Panc1 (cell line): Measurements from ENCODE around the gene ANTXR1. TPM values are rescaled to one million over a fixed set of nuclear protein-coding genes. Genes with fewer than 3 reads are reported as not detected.

Experiments
- ATAC-seq: fragments of 200-7000 bp; cut with Tn5 transposase; 2 replicates; pipeline ENCODE4 v1.9.1; 2020; ENCODE audit warnings: mild to moderate bottlenecking, moderate library complexity
- BruUV-seq: library from RNA; stranded (reverse); fragments of 400-500 nt; replicated peaks from 2 replicates; lab custom pipeline; 2021; lab: Mats Ljungman, UMichigan
- CTCF ChIA-PET: fragments of 300-600 bp; sonication (Branson Sonifier 250); formaldehyde crosslinking; loops from one replicate; lab custom pipeline; 2022; ENCODE audit warnings: antibody characterized with exemption; lab: Charles Lee
- POLR2A ChIA-PET: fragments of 300-600 bp; sonication (Branson Sonifier 250); formaldehyde crosslinking; loops from one replicate; lab custom pipeline; 2022; ENCODE audit warnings: antibody characterized with exemption; lab: Charles Lee
- DNase-seq: peaks from one replicate; pipeline ENCODE4 v3.0.0-alpha.2; 2010; ENCODE audit warnings: low read depth, low spot score
- H3K27ac ChIP-seq: 2 replicates; pipeline ENCODE4 v1.5.1; 2011; ENCODE audit warnings: mild to moderate bottlenecking, low read length, inconsistent platforms
- H3K27me3 ChIP-seq: fragments of 200-500 bp; sonication (Bioruptor generic); 2 replicates; pipeline ENCODE4 v1.6.0; 2014; ENCODE audit warnings: low read length, inconsistent platforms; ENCODE audit not compliant: control insufficient read depth, insufficient read depth
- H3K36me3 ChIP-seq: fragments of 200-500 bp; sonication (Bioruptor generic); 2 replicates; pipeline ENCODE4 v1.5.1; 2014; ENCODE audit warnings: inconsistent platforms, mild to moderate bottlenecking, low read length, moderate library complexity; ENCODE audit not compliant: control insufficient read depth, insufficient read depth
- H3K4me1 ChIP-seq: 2 replicates; pipeline ENCODE4 v1.5.1; 2011; ENCODE audit warnings: inconsistent platforms, mild to moderate bottlenecking, low read length, moderate library complexity; ENCODE audit not compliant: control insufficient read depth, insufficient read depth
- H3K4me3 ChIP-seq, 2 experiments: 2 replicates each; pipeline ENCODE4 v1.5.1; 2011 to 2012; ENCODE audit warnings: low read depth in 2 of 2, low read length in 2 of 2, mild to moderate bottlenecking in 2 of 2, inconsistent platforms in 1 of 2, moderate library complexity in 1 of 2
- H3K9me3 ChIP-seq: fragments of 200-500 bp; sonication (Bioruptor generic); 2 replicates; pipeline ENCODE4 v1.5.1; 2014; ENCODE audit warnings: low read depth, mild to moderate bottlenecking, inconsistent platforms, low read length, moderate library complexity; ENCODE audit not compliant: control insufficient read depth, insufficient read depth
- CTCF ChIP-seq: fragments of 450-650 bp; IDR thresholded peaks from 2 replicates; pipeline ENCODE4 v1.5.1; 2017; ENCODE audit warnings: mild to moderate bottlenecking
- POLR2AphosphoS5 ChIP-seq: IDR thresholded peaks from 2 replicates; pipeline ENCODE4 v1.6.1; 2012; ENCODE audit warnings: mild to moderate bottlenecking, low read depth, low read length, moderate library complexity
- REST ChIP-seq, 2 experiments: IDR thresholded peaks; 2 replicates each; pipeline ENCODE4 v1.6.1; 2011 to 2012; ENCODE audit warnings: low read depth in 2 of 2, control low read depth in 1 of 2, low read length in 1 of 2, mild to moderate bottlenecking in 1 of 2, moderate library complexity in 1 of 2; ENCODE audit not compliant: insufficient read depth in 1 of 2
- SIN3A ChIP-seq: IDR thresholded peaks from 2 replicates; pipeline ENCODE4 v1.6.1; 2012; ENCODE audit warnings: low read depth, mild to moderate bottlenecking, low read length, moderate library complexity, borderline replicate concordance; ENCODE audit not compliant: insufficient read depth
- TCF7L2 ChIP-seq: IDR thresholded peaks from 2 replicates; pipeline ENCODE4 v1.6.1; 2011; ENCODE audit warnings: mild to moderate bottlenecking, low read depth, low read length, inconsistent platforms
- in situ Hi-C: cut with HindIII; loops from 2 replicates; pipeline ENCODE4 v1.10.0; 2016; ENCODE audit warnings: low sequenced_read_pairs, low pct_unique_long_range_greater_than_20kb
- intact Hi-C: fragments of 100-400 bp; cut with micrococcal nuclease; formaldehyde crosslinking; loops from one replicate; pipeline ENCODE4 v1.10.0; 2022; ENCODE audit not compliant: unreplicated experiment
- total RNA-seq: library from RNA; stranded (reverse); gene quantifications from one replicate; pipeline ENCODE4 v1.2.1, GENCODE V29; 2021; ENCODE audit not compliant: unreplicated experiment

Gene ANTXR1
- total RNA-seq, 1 experiment from 2014 or later, result 132 TPM

GRCh38 chr2:69165091-69165880 is 152.3 kb downstream of the ANTXR1 start:
- Histone ChIP-seq H3K27me3 (no peaks in the 10 kb centered on the region), H3K4me3 (no peak overlapping the region), H3K9me3 (no peaks in the 10 kb centered on the region), H3K4me1 (peaks cover 2% of the 10 kb centered on the region), H3K27ac (peak overlapping the region; percentile 26; the same call in 1 of the 2 replicates), H3K36me3 (peaks cover 6% of the 10 kb centered on the region)
- no peak for ATAC-seq
- POLR2A ChIA-PET, result interaction anchor here (0.6 kb wide), 1 partner anchor 8 kb away, joined by 3 read pairs; no protein-coding TSS in a partner anchor
- intact Hi-C loops (no loop called here), in situ Hi-C loops (no loop called here)
- CTCF ChIA-PET, result no interaction called here
- DNase-seq, result no peak
- BruUV-seq, result no TSS peak
- TF ChIP-seq REST (IDR thresholded peaks at IDR 0.05; ENCODE audit: insufficient read depth in 1 of 2, low read depth in 2 of 2, low read length in 1 of 2) (no peak), TCF7L2 (no peak), SIN3A (no peak), CTCF (no peak), POLR2AphosphoS5 (no peak)

GRCh38 chr2:69166465-69166811 is 153.5 kb downstream of the ANTXR1 start:
- H3K4me3 ChIP-seq, result no peak overlapping the region
- H3K4me1 ChIP-seq, result peaks cover 3% of the 10 kb centered on the region; the same call in 1 of the 2 replicates
- ChIA-PET POLR2A (no interaction called here), CTCF (no interaction called here)
- H3K27ac ChIP-seq, result peak overlapping the region; percentile 13; the same call in 1 of the 2 replicates
- no peaks in the 10 kb centered on the region for H3K9me3 ChIP-seq
- intact Hi-C loops, result no loop called here
- DNase-seq, result no peak
- BruUV-seq, result no TSS peak
- in situ Hi-C loops, result no loop called here
- ATAC-seq, result no peak
- TF ChIP-seq CTCF (no peak), TCF7L2 (no peak), POLR2AphosphoS5 (no peak), REST (IDR thresholded peaks at IDR 0.05; ENCODE audit: insufficient read depth in 1 of 2, low read depth in 2 of 2, low read length in 1 of 2) (no peak), SIN3A (no peak)
- H3K27me3 ChIP-seq, result no peaks in the 10 kb centered on the region
- H3K36me3 ChIP-seq, result no peaks in the 10 kb centered on the region
